Activated gamma-delta T cell (primary cell): Measurements from ENCODE around the gene ZDHHC17.

Experiments
- DNase-seq: peaks from one replicate; lab custom pipeline; 2025; lab: John Stamatoyannopoulos, UW

Gene ZDHHC17

DNA sequence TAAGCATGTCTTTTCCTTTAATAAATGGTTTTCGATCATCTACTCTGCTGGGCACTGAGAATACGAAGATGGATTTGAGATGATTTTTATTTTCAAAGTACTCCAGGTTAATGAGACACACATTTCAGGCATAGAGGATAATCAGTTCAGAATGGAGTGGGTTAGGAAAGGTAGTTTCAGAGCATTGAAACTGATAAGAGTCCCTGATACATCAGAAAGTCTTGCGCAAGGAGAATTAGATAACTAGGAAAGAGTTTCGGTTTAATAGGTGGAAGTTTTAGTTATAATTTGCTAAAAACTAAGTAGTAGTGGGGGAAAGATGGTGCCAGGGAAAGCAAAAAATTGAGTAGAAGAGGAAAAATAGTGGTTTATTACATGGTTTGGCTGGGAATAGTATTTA, 50.1 kb downstream of the ZDHHC17 start:
- no peak for DNase-seq

DNA sequence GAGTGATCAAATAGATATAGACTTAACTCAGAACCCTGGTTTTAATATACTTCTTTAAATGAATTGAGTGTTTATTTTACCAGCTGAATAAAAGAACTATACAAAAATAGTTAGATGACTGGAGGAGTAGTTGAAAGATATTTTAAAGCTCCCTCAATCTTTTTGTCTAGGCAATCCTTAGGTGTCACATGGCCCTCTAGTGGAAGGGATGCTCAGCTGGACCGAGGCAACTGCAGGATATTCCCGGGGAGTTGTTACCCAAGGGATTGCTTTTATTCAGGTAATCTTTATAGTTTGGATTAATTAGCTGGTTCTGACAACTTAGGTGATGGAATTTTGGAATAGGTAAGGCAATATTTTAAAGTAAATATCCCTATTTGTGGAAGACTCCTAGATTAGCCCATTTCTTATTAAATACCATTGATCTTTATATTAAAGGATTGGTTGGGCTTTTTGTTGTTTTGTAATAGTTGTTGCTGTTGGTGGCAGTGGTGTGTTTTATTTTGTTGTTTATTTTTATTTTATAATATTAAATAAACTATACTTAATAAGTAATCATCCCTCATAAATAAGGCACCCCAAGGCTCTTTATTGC, 57.1 kb downstream of the ZDHHC17 start:
- DNase-seq, result no peak

DNA sequence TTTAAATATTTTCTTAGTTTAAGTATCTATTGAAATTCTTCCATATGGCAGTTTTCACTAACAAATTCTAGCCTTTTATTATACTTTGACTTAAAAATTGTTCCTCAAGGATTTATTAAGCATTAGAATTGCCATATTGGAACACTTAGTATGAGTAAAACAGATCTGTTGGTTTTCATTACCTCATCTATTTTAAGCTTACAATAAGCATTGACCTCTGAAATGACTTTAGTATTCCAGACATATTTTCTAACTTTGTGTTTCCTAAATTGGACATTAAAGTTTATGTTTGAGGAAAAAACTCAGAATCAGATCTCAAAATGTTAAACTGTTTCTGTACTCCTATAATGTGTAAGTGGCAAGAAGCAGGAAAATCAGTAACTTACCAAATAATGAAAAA, 66.5 kb downstream of the ZDHHC17 start:
- no peak for DNase-seq

DNA sequence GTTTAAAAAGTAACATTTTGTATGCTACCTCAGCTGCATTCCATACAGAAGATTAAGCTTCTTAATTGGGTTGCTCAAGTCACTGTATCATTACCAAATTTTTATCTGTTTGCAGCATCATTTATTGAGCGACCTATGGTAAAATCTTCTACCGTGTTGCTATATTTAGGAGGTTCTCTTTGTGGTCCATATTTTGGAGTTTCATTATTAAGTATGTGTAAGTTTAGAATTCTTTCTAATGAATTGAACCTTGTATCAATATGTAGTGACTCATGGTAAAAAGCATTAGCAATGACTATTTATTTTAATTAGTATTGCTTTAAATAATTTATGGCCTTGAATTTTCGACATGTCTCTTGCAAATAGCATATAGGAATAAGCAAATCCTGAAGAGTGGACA, 72.7 kb downstream of the ZDHHC17 start:
- DNase-seq, result no peak

DNA sequence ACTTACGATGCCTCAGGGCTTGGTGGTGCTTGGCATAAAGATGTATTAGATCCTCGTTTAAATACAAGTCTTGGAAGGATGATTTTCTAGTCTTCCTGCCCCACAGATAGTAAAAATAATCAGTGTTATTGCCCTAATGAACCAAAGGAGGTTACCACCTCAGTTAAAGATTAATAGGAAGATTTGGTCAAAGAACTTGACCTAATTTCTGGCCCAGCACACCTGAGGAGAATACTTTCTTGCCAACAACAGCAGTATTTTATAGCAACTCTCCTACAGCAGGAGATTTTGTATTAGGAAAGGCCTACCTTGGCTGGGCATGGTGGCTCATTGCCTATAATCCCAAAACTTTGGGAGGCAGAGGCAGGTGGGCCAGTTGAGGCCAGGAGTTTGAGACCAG, 83.3 kb downstream of the ZDHHC17 start:
- DNase-seq, result no peak

DNA sequence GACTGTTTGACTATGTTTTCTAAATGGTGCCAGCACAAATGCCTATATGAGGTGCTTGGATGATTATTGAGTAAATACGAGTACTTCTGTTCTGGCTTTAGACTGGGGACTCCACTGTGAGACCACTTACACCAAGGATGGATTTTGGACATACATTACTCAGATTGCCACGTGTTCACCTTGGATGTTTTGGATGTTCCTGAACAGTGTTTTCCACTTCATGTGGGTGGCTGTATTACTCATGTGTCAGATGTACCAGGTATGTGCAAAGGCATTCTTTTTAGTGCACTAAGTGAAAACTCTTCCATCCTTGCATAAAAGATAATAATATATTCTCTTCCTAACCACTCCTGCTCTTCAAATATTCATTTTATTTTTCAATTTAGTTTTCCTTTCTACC, 84.2 kb downstream of the ZDHHC17 start:
- no peak for DNase-seq

DNA sequence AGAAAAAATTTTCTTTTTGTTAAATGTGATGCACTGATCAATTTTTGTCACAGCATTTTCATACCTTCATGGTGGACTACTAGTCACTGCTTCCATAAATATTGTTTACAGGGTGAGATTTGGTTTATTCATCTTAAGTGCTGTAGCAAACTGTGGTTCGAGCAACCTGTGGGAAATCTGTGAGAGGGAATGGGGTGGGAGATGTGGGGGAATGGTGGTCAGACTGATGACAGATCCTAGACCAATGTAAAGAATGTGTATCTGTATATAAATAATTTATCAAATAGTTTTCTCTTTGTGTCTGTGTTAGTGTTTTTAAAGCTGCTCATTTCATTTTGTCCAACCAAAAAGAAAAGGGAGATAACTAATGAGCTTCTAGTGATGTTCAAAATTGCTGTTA, 88.2 kb downstream of the ZDHHC17 start:
- DNase-seq, result no peak

DNA sequence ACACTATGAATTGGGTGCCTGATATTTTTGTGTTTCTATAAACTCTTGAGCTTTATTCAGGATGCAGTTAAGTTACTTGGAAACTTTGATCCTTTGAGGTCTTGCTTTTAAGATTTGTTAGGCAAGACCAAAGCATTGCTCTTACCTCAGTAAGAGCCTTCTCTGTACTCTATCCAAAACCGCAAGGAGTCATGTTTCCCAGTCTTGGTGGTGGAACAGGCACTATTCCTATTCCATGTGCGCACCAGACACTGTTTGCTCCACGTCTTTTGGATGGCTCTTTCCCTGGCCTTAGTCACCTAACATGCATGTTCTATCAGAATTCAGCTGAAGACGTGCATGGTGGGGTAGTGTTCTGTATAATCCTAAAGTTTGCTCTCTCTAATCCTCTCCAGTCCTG, 91.4 kb downstream of the ZDHHC17 start:
- no peak for DNase-seq

DNA sequence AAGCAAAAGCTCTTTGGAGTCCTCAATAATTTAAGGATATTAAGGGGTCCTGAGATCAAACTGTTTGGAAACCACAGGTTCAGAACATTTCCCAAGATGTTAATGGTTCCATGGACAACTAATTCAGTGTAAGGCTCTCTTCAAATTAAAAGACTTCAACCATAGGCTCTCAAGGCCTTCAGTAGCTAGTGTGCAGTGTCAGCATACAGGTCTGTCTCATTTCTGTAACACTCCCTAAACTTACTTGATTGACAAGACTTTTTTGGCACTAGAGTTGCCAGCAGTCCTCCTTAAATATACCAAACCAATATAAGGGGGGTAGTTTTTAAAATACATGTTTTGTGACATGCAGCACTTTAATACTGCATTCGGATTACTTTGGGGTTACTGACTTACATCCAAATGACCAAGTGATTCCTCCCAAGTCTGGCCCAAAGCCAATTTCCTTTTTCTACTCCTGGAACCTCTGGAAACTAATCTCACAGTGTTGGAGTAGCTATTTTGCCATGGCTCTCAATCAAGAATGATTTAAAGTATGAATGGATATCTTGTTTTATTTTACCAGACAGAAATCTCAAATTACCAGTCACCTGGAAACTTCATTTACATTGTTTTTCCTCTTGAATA, 92.2 kb downstream of the ZDHHC17 start:
- DNase-seq, result no peak

DNA sequence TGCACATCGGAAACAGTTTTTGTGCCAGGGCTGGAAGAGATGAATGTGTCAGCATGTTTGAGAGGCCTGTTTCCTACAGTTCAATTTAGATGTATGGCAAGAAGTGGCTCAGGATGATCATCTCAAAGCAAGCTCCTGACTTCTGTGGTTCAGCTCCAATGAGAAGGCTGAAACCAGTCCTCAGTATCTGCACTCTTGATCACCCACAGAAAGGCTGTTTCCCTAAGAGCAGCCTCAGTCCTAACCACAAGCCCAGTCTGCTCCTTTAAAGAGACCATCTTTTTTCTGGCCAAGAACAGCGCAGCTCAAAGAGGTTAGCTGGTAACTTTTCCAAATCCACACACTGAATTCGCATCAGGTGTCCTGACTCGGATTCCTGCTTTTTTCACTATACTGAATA, 95.7 kb downstream of the ZDHHC17 start:
- no peak for DNase-seq

DNA sequence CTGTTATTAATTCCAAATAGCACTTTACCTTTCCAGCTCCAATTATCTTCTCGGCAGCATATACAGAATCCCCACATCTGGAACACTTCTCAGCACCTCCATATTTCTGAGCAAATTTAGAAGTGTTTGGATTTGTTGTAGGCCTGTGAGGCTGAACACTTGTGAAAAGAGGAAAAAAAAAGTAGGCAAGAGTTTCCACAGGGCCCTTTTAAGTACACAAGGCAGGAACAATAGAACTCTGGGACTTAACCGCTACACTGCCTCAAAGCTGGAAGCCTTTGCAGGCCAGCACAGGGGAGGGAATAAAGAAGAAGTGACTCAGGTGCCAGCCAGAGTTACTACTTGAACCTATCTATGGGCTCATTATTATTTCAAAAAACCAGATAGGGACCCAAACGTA, 96.3 kb downstream of the ZDHHC17 start:
- no peak for DNase-seq

DNA sequence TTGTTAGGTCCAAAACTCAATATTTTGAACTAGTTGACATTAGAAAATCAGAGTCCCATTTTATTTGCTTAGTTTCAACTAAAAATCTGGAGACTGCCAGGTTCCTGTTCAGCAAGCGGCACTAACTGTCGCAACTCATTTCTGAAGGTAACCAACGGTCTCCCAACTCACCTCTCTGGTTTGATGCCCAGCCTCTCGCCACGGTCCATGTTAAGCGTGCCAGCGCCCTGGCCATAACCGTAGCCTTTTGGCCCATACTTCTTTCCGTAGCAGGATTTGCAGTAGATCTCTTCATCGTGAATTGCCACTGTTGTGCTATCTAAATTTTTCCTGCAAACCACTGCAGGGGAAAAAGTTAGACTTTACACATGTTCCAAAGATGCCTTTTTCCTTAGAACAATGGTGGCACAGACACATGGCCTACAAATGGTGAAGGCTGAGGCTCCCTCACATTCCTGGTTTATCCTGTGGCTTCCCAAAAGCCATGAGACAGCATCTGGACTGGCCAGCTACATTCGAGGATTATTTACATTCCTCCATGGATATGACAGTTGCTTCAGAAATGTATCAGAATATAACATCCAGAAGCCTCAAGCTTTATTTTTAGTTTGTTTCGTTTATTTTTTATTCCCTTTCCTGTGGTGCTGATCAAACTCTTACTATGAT, 99.2 kb downstream of the ZDHHC17 start:
- no peak for DNase-seq

DNA sequence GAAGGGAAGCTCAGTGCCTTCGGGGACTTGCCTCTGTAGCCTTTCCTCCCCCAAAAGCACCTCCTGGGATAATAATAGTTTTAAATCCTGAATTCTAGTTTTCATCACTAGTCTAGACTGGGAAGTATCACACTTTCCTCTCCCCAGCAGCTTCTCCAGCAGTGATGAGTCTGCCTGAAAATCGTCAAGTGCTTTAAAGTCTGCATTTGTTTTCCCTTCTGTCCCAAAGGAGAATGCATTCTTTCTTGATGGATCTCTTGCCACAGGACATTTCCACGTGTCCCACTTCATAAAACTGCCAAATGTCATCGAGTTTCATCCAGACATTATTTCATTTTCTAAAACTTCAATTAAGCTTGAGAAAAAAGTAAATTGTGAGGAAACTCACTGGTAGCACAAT, 99.9 kb downstream of the ZDHHC17 start:
- DNase-seq, result no peak

DNA sequence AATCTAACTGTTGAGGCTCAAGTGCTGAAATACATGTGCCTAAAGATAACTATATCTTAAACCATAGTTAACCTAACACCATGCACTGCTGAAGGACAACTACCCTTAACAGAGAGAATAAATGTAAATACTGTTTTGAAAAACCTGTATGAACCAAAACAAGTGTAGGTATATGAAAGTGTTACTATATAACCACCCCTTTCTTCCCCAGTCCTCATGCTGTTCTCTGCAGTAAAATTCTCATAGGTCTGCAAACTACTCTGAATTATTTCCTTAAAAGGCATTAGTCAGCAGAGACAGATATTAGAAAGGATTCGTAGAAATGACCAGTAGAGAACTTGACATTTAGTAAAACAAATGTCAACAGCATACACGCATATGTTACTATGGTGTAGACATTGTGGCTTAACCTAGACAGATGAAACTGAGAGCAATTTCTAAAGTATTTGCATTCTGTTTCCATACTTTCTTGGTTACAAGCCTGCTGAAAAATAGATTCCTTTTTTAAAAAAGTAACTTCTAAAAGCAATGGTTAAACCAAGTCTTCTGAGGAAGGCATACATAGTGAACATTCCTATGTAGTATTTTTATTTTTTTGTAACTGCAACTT, 101.0 kb downstream of the ZDHHC17 start:
- no peak for DNase-seq

DNA sequence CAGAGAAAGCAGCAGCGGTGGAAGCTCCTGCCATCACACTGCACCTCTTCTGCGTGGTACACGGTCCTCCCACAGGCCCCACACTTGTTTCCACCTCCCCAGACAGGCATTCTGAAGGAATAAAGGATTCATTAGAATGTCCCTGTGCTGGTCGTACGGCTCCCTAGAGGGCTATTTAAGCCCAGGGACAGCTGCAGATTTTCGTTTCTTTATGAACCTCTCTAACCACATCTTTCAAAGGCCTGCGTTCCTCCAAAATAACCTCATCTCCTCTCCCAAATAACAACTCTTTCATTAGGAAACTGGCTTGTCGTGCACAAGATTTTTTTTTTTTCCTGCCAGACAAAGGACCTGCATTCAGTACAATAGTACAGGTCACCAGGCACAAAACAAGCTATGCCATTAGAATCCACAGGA, 102.2 kb downstream of the ZDHHC17 start:
- DNase-seq, result no peak

DNA sequence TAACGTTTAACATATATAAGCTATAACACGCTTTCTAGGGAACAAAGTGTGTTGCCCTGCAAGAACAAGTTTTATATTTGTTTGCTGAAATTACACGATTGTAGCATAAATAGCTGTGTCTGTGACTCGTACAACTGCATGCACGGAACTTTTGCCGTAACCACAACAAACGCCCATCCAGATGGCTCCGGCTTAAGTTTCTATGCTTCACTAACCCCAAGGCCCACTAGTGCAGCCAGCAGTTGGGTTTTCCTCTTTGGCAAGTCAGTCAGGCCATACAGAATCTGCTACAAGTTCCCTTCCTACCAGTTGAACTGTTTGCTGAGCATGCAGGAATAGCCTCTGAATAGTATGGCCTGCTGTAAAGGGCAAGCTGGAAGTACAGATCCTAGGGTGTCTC, 102.8 kb downstream of the ZDHHC17 start:
- DNase-seq, result no peak

DNA sequence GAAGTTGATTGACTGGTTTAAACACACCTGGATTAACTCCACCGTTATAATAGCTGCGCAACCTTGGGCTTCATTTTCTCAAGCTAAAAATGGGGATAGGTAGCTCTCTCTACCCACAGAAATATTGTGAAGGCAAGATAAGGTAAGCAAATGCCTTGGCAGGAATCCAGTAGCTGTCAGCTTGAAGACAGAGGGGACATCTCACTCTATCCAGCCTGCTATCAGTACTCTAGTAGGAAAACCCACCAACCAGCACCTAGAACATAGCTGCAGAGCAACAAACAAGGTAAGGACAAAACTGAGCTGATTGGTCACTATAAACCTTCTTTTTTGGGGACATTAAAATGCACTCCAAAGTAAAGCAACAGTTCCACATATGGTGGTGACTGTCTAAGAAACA, 107.2 kb downstream of the ZDHHC17 start:
- no peak for DNase-seq

DNA sequence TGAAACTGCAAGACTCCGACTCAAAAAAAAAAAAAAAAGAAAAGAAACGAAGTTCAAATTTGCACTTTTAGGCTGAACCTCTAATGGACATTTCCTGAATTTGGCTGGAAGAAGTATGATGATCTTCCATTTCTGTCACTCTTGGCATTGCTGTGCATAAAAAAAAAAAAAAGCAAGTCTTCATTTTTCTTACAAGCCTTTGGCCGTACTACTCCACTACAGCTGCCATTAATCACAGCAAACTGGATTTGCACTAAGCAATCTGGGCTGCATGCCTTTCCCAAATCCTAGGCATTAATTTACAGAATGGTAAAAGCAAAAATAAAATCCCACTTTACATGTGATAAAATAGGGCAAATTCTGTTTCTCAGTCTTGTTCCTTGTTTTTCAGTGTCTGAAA, 107.8 kb downstream of the ZDHHC17 start:
- DNase-seq, result no peak

DNA sequence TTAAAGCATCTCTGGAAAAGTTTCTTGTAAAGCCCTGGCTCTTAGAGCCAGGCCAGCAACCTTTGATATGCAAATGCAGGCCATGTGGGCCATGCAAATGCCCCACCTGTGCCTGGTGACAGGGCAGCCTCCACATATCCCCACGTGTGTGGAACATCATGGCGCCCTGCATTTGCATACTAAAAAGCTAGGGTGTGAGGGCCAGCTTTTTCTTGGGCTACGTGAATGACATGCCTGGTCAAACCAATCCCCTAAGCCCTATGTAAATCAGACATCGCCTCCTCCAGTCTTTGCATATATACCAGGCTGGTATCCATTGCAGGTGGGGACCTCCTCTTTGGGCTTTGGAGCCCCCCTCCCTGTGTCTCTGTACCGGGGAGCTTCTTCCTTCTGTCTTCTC, 108.5 kb downstream of the ZDHHC17 start:
- DNase-seq, result no peak

DNA sequence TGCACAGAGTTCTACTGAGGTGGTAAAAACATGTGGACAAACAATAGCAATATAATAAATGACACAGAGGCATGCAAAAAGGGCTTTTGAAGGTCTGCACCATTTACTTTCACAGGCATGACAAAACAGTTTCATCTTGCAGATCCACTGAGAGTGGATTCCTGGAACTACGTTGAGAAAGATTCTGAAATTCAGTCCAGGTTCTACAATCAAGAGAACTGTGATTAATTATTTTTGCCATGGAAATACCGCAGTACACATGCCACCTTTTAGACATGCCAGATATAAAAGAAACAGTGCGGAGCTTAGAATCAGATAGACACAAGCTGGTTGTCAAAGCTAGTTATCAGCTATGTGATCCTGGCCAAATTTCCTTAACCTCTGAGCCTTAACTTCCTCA, 110.1 kb downstream of the ZDHHC17 start:
- DNase-seq, result no peak

DNA sequence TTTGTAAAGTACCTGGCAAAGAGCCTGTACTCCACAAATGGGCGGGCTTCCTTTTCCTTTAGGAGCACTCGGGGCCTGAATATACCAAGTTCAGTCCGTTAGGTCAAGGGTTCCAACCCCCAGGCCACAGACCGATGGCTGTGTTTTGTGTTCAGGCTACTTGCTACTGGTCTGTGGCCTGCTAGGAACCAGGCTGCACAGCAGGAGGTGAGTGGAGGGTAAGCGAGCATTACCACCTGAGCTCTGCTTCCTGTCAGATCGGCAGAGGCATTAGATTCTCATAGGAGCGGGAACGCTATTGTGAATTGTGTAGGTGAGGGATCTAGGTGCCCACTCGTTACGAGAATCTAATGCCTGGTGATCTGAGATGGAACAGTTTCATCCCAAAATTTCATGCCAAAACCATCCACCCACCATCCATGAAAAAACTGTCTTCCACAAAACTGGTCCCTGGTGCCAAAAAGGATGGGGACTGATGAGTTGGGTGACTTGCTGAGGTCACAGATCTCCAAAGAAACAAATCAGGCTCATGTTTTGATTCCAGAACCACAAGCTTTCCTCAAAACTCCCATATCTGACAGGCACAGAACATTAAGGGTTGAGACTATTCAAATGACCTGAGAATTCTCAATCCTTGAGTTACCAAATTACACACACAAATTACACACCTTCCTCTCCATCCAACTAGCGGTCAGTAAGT, 110.7 kb downstream of the ZDHHC17 start:
- no peak for DNase-seq

DNA sequence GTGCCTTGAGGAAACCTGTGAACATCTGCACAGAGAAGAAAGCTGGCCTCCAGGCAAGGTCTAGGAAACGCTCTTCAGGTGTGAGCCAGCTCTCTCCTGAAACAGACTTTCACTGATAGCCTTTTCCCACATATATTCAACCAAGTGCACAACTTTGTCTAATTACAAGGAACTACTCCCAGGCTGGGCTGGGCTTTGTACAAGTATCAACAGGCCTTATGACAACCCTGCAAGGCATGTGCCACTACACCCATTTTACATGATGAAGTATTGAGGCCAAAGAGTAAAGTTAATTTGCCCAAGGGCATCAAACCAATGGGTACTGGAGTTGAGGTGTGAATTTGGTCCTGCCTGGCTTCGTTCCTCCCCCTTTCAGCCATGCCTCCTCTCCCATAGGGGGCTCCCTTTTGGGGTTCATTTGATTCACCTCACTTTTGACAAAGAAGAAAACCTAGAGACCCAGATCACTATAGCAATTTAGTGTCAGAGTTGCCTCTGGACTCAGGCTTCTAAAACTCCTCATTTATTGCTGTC, 112.8 kb downstream of the ZDHHC17 start:
- no peak for DNase-seq
